Ishikawa (cell line): ENCODE data around the gene NLGN1.

ENCODE experiments used
- CEBPB ChIP-seq: IDR thresholded peaks from 2 replicates; pipeline ENCODE4 v1.6.1; 2012
- CREB1 ChIP-seq: IDR thresholded peaks from 2 replicates; pipeline ENCODE4 v1.6.1; 2012; ENCODE audit warnings: low read depth
- EP300 ChIP-seq: IDR thresholded peaks from 2 replicates; pipeline ENCODE4 v1.6.1; 2012; ENCODE audit warnings: borderline replicate concordance
- FOXM1 ChIP-seq: IDR thresholded peaks from 2 replicates; pipeline ENCODE4 v1.6.1; 2012; ENCODE audit warnings: low read depth, borderline replicate concordance
- NFIC ChIP-seq: IDR thresholded peaks from 2 replicates; pipeline ENCODE4 v1.6.1; 2012
- TAF1 ChIP-seq: IDR thresholded peaks from 2 replicates; pipeline ENCODE4 v1.6.1; 2012; ENCODE audit warnings: low read depth, mild to moderate bottlenecking
- YY1 ChIP-seq: IDR thresholded peaks from 2 replicates; pipeline ENCODE4 v1.6.1; 2012; ENCODE audit warnings: low read depth
- TF ChIP-seq, protein P1 (sequence below): IDR thresholded peaks from 2 replicates; pipeline ENCODE4 v1.6.1; 2012; ENCODE audit warnings: low read depth, mild to moderate bottlenecking

DNA sequence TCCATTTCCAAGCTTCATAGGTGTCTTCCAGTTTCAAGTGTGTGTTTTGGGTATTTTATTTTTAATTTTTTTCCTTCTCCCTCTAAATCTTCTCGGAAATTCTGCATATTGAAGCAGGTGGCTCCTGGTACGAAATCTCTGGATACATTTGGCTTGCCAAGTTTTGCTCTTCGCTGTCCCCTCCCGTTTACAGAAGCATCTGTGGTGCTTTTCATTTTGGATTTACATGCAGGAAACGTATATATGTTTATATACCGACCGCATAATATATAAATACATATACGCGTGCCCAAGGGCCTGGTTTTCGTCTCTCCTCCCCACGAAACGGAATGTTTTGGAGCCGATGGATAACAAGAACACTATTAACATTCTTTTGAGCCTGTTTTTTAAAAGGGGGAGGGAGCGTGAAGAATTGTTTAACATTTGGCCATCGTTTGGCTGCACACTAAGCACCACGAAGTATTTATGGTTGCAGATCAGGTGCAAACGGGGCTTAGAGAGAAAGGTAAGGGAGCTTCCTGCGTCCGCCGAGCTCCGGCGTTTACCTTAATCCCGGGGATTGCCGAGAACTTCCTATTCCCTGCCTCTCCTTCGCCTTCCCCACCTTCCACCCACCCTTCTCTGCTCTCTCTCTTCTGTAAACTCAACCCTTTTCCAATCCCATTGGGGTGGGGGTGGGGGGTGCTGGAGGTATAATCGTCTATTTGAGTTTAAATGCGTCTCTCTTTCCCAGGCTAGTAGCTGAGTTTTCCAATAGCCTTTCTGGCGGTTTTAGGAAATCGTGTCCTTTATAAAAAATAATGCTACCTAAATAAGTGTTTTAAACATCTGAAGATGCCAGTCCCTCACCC, 1.1 kb upstream of the NLGN1 start:
- TF ChIP-seq CREB1, result no peak
- TF ChIP-seq CEBPB, result no peak
- TF ChIP-seq, protein P1, sequence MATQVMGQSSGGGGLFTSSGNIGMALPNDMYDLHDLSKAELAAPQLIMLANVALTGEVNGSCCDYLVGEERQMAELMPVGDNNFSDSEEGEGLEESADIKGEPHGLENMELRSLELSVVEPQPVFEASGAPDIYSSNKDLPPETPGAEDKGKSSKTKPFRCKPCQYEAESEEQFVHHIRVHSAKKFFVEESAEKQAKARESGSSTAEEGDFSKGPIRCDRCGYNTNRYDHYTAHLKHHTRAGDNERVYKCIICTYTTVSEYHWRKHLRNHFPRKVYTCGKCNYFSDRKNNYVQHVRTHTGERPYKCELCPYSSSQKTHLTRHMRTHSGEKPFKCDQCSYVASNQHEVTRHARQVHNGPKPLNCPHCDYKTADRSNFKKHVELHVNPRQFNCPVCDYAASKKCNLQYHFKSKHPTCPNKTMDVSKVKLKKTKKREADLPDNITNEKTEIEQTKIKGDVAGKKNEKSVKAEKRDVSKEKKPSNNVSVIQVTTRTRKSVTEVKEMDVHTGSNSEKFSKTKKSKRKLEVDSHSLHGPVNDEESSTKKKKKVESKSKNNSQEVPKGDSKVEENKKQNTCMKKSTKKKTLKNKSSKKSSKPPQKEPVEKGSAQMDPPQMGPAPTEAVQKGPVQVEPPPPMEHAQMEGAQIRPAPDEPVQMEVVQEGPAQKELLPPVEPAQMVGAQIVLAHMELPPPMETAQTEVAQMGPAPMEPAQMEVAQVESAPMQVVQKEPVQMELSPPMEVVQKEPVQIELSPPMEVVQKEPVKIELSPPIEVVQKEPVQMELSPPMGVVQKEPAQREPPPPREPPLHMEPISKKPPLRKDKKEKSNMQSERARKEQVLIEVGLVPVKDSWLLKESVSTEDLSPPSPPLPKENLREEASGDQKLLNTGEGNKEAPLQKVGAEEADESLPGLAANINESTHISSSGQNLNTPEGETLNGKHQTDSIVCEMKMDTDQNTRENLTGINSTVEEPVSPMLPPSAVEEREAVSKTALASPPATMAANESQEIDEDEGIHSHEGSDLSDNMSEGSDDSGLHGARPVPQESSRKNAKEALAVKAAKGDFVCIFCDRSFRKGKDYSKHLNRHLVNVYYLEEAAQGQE, result no peak
- TF ChIP-seq TAF1, result no peak
- TF ChIP-seq NFIC, result no peak
- no peak for TF ChIP-seq EP300
- TF ChIP-seq FOXM1, result no peak
- no peak for TF ChIP-seq YY1
